Erythroblast (primary cell): ENCODE data around the gene THBS4.

ENCODE experiments used
- GATA1 ChIP-seq: IDR thresholded peaks from 2 replicates; pipeline ENCODE4 v1.6.1; 2011; ENCODE audit warnings: low read depth, mild to moderate bottlenecking, control low read depth, low read length, moderate library complexity
- POLR2A ChIP-seq: IDR thresholded peaks from 2 replicates; pipeline ENCODE4 v1.6.1; 2011; ENCODE audit warnings: mild to moderate bottlenecking, low read length

DNA sequence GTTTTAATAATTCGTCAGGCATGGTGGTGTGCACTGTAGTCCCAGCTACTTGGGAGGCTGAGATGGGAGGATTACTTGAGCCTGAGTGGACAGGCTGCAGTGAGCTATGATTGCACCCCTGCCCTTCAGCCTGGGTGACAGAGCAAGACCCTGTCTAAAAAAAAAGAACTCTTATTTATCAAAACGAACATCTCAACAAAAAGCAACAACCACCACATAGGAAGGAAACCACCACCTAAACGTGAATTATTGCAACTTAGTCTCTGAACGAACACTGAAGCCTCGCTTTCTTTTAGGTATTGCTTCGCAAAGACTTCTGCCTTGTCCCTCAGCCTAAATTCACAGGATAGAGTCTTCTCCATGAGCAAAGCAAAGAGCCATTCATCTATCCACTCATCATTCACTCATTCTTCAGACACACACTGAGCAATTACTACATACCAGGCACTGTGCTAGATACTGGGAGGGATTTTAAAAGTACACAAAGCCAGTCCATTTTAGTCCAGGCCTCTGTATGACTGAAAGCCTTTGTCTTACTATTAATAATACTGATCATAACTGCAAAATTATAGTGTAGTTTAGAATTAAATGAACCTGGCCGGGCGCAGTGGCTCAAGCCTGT lies 57.4 kb downstream of the THBS4 start:
- TF ChIP-seq POLR2A, result no peak
- TF ChIP-seq GATA1, result no peak
